Measurements from ENCODE around the gene CTNNA1. TPM values are rescaled to one million over a fixed set of nuclear protein-coding genes. Genes with fewer than 3 reads are reported as not detected.
"Not testable (repeated sequence)": the region's sequence is repeated elsewhere in the genome, so short reads cannot be mapped to it uniquely, and the experiment has no call there.

Gene CTNNA1
- total RNA-seq, 3 donors from 2014 or later, result 27.0 to 40.3 (median 32.2) TPM

- ATAC-seq (peak; percentile 47 to 51), DNase-seq (no peak)
- H3K27me3 Mint-ChIP-seq (ENCODE audit: low read depth), result peaks cover 34% of the 10 kb centered on the region
- peaks cover 23% of the 10 kb centered on the region for H3K4me1 Mint-ChIP-seq (ENCODE audit: low read depth)
- H3K36me3 Mint-ChIP-seq (ENCODE audit: insufficient read depth), result peaks cover 3% of the 10 kb centered on the region
- no peak overlapping the region for H3K4me3 Mint-ChIP-seq
- H3K9me3 Mint-ChIP-seq, result no peaks in the 10 kb centered on the region
Measured at GRCh38 chr5:138790684-138791083, 37.5 kb downstream of the CTNNA1 start.

DNA sequence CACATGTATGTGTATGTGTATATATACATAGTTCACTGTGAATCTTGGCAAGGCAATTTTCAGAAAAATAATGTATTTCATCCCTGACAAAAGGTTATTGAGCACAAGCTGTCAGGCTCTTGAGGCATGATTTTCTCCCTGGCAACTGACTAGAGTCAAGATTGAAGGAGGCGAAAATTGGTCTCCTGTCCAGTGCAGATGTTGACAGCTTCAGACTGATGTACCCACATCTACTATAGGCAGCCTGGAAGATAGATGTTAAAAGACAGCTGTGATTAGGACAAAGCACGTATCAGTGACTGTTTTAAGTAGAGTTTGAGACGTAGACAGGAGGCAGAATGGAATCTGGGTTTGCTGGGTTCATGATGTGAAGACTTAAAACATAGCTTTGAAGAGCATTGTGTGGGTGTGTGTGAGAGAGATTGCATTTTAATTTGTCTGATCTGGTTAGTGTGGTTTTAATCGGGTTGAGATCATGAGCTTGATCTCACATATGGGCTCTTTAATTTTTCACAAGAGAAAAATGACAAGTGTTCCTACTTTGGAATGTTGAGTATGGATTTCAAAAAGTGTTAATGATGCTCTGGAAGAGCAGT is 39.1 kb downstream of the CTNNA1 start:
- DNase-seq (no peak), ATAC-seq (peak; percentile 77 to 85)
- no peak overlapping the region for H3K4me3 Mint-ChIP-seq
- H3K9me3 Mint-ChIP-seq, result no peaks in the 10 kb centered on the region
- peaks cover 38% of the 10 kb centered on the region for H3K27me3 Mint-ChIP-seq (ENCODE audit: low read depth)
- peaks cover 23% of the 10 kb centered on the region for H3K4me1 Mint-ChIP-seq (ENCODE audit: low read depth)
- H3K36me3 Mint-ChIP-seq (ENCODE audit: insufficient read depth), result no peaks in the 10 kb centered on the region

DNA sequence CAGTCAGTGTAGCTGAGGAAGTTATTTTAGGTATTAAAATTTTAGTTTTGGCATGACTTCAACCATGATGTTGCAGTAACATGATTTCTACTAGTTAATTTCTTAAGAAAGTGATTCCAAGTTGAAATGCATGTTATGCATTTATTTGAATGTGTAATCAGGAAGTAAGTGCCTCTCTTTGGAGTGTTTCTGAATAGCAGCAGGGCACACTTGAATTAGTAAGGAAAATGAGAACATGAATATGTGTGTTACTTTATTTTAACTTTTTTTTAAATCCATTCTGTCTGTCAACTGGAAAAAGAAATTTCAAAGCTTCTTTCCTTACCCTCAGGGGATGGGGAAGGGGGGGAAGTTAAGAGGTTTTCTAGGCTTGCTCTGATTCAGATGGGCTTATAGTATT is 40.4 kb downstream of the CTNNA1 start:
- Mint-ChIP-seq H3K27me3 (ENCODE audit: low read depth) (peaks cover 37% of the 10 kb centered on the region), H3K4me1 (ENCODE audit: low read depth) (peaks cover 23% of the 10 kb centered on the region), H3K4me3 (no peak overlapping the region), H3K36me3 (ENCODE audit: insufficient read depth) (no peaks in the 10 kb centered on the region), H3K9me3 (no peaks in the 10 kb centered on the region)
- ATAC-seq, result no peak
- no peak for DNase-seq

GRCh38 chr5:138803285-138803684 is 50.1 kb downstream of the CTNNA1 start:
- Mint-ChIP-seq H3K36me3 (ENCODE audit: insufficient read depth) (peaks cover 10% of the 10 kb centered on the region), H3K27me3 (ENCODE audit: low read depth) (peaks cover 7% of the 10 kb centered on the region), H3K4me3 (no peak overlapping the region), H3K9me3 (peaks cover 14% of the 10 kb centered on the region), H3K4me1 (ENCODE audit: low read depth) (peaks cover 10% of the 10 kb centered on the region)
- DNase-seq (no peak), ATAC-seq (no peak)

GRCh38 chr5:138803935-138804334 is 50.7 kb downstream of the CTNNA1 start:
- H3K4me1 Mint-ChIP-seq (ENCODE audit: low read depth), result peaks cover 10% of the 10 kb centered on the region
- no peak overlapping the region for H3K4me3 Mint-ChIP-seq
- ATAC-seq (no peak), DNase-seq (no peak)
- peaks cover 5% of the 10 kb centered on the region for H3K27me3 Mint-ChIP-seq (ENCODE audit: low read depth)
- peaks cover 14% of the 10 kb centered on the region for H3K9me3 Mint-ChIP-seq
- peaks cover 10% of the 10 kb centered on the region for H3K36me3 Mint-ChIP-seq (ENCODE audit: insufficient read depth)

- DNase-seq (no peak), ATAC-seq (no peak)
- Mint-ChIP-seq H3K4me3 (no peak overlapping the region), H3K4me1 (ENCODE audit: low read depth) (peaks cover 10% of the 10 kb centered on the region), H3K9me3 (peaks cover 8% of the 10 kb centered on the region), H3K36me3 (ENCODE audit: insufficient read depth) (peaks cover 10% of the 10 kb centered on the region), H3K27me3 (ENCODE audit: low read depth) (peaks cover 5% of the 10 kb centered on the region)
Measured at GRCh38 chr5:138805096-138805495, 51.9 kb downstream of the CTNNA1 start.

DNA sequence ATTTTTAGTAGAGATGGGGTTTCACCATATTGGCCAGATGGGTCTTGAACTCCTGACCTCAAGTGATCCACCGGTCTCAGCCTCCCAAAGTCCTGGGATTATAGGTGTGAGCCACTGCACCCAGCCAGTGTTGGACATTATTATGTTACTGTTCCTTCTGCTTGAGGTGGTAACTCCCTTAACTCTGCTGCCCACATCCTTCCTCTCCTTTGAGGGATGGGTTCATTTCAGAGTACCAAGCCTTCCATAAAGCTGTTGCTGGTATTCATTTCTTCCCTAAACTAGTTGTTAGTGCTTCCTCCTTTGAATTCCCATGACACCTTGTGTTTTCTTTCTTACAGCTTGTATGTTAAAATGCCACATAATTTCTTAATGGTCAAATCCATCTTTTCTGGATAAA is 54.0 kb downstream of the CTNNA1 start:
- H3K4me3 Mint-ChIP-seq, result no peak overlapping the region
- ATAC-seq, result no peak
- H3K4me1 Mint-ChIP-seq (ENCODE audit: low read depth), result peaks cover 10% of the 10 kb centered on the region
- H3K27me3 Mint-ChIP-seq (ENCODE audit: low read depth), result no peaks in the 10 kb centered on the region
- H3K36me3 Mint-ChIP-seq (ENCODE audit: insufficient read depth), result peaks cover 5% of the 10 kb centered on the region
- peaks cover 5% of the 10 kb centered on the region for H3K9me3 Mint-ChIP-seq
- DNase-seq, result no peak

DNA sequence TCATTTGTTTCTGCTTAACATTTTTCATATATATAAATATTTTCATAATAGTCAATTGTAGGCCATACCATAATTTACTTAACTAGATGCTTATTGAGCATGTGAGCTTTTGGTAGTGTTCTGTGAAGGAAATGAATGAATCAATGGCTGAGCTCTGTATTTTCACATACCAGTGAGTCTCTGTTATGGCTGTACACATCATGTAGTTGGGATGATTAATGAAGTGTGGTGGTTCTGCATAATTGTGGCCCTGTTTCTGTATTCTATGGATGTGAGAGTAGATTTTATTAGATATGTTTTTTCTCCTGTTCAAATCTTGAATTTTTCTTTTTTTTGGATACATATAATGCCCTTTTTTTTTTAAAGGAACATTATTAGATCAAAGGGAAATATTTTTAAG is 56.2 kb downstream of the CTNNA1 start:
- Mint-ChIP-seq H3K4me3 (no peak overlapping the region), H3K36me3 (ENCODE audit: insufficient read depth) (peaks cover 7% of the 10 kb centered on the region)
- DNase-seq, result no peak

DNA sequence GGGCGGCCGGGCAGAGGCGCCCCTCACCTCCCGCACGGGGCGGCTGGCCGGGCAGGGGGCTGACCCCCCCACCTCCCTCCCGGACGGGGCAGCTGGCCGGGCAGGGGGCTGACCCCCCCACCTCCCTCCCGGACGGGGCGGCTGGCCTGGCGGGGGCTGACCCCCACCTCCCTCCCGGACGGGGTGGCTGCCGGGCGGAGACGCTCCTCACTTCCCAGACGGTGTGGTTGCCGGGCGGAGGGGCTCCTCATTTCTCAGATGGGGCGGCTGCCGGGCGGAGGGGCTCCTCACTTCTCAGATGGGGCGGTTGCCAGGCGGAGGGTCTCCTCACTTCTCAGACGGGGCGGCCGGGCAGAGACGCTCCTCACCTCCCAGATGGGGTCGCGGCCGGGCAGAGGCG is 57.6 kb downstream of the CTNNA1 start:
- H3K36me3 Mint-ChIP-seq (ENCODE audit: insufficient read depth); H3K4me1 Mint-ChIP-seq (ENCODE audit: low read depth); H3K27me3 Mint-ChIP-seq (ENCODE audit: low read depth); H3K9me3 Mint-ChIP-seq; H3K4me3 Mint-ChIP-seq; ATAC-seq; DNase-seq: not testable (repeated sequence)

More for the DNA sequence above, 56.2 kb downstream of the CTNNA1 start:
- no peaks in the 10 kb centered on the region for H3K27me3 Mint-ChIP-seq (ENCODE audit: low read depth)
- ATAC-seq, result no peak
- H3K4me1 Mint-ChIP-seq (ENCODE audit: low read depth), result peaks cover 10% of the 10 kb centered on the region
- peaks cover 5% of the 10 kb centered on the region for H3K9me3 Mint-ChIP-seq

DNA sequence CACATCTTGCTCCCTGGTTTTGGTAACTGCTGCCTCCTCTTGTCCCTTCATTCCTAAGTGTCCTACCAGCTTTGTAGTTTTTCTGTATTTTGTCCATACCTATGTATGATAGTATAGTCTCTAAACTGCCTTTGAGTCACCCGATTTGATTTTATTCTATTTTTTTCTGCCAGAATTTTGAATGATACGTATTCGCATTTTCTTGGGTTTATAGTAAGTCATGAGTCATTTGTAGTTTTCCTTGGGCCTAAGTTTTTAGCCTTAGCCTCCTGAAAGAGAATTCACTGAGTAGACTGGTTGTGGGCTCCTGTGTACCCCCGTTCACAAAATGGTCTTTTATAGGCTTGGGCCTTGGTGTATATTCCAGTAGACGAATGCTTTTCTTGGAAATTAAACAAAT is 62.3 kb downstream of the CTNNA1 start:
- Mint-ChIP-seq H3K27me3 (ENCODE audit: low read depth) (peaks cover 4% of the 10 kb centered on the region), H3K4me1 (ENCODE audit: low read depth) (no peaks in the 10 kb centered on the region), H3K9me3 (no peaks in the 10 kb centered on the region), H3K4me3 (no peak overlapping the region), H3K36me3 (ENCODE audit: insufficient read depth) (peaks cover 5% of the 10 kb centered on the region)
- ATAC-seq (no peak), DNase-seq (no peak)

DNA sequence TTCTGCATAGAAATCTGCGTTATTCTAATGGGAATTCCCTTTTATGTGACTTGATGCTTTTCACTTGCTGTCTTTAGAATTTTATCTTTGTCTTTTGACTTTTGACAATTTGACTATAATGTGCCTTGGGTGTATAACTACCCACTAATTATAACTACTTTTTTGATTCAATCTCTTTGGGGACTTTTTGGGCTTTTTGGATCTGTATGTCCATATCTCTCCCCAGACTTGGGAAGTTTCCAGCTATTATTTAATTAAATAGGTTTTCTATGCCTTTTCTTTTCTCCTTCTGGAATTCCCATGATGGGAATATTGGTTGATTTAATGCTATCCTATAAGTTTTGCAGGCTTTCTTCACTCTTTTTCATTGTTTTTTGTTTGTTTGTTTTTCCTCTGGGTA is 64.0 kb downstream of the CTNNA1 start:
- Mint-ChIP-seq H3K36me3 (ENCODE audit: insufficient read depth) (peaks cover 5% of the 10 kb centered on the region), H3K9me3 (no peaks in the 10 kb centered on the region), H3K4me1 (ENCODE audit: low read depth) (no peaks in the 10 kb centered on the region), H3K4me3 (no peak overlapping the region), H3K27me3 (ENCODE audit: low read depth) (peaks cover 4% of the 10 kb centered on the region)
- ATAC-seq (no peak), DNase-seq (no peak)

- Mint-ChIP-seq H3K9me3 (no peaks in the 10 kb centered on the region), H3K4me3 (no peak overlapping the region), H3K36me3 (ENCODE audit: insufficient read depth) (peaks cover 3% of the 10 kb centered on the region), H3K4me1 (ENCODE audit: low read depth) (no peaks in the 10 kb centered on the region), H3K27me3 (ENCODE audit: low read depth) (peaks cover 6% of the 10 kb centered on the region)
- DNase-seq (no peak), ATAC-seq (no peak)
Measured at GRCh38 chr5:138819081-138819480, 65.9 kb downstream of the CTNNA1 start.

GRCh38 chr5:138820695-138821094 is 67.5 kb downstream of the CTNNA1 start:
- Mint-ChIP-seq H3K27me3 (ENCODE audit: low read depth) (peaks cover 6% of the 10 kb centered on the region), H3K4me3 (no peak overlapping the region), H3K36me3 (ENCODE audit: insufficient read depth) (no peaks in the 10 kb centered on the region), H3K9me3 (no peaks in the 10 kb centered on the region), H3K4me1 (ENCODE audit: low read depth) (no peaks in the 10 kb centered on the region)
- no peak for ATAC-seq
- DNase-seq, result no peak

DNA sequence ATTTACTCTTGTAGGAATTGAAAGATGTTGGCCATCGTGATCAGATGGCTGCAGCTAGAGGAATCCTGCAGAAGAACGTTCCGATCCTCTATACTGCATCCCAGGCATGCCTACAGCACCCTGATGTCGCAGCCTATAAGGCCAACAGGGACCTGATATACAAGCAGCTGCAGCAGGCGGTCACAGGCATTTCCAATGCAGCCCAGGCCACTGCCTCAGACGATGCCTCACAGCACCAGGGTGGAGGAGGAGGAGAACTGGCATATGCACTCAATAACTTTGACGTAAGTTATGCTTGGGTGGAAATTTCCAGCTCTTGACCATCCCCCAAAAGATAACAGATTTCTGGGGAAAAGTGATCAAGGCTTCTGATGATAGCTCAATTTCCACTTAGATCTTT is 71.3 kb downstream of the CTNNA1 start:
- H3K4me3 Mint-ChIP-seq, result no peak overlapping the region
- H3K27me3 Mint-ChIP-seq (ENCODE audit: low read depth), result peaks cover 2% of the 10 kb centered on the region
- peak in 1 of 2 donors; percentile 48 for ATAC-seq
- no peak for DNase-seq
- peaks cover 3% of the 10 kb centered on the region for H3K36me3 Mint-ChIP-seq (ENCODE audit: insufficient read depth)
- no peaks in the 10 kb centered on the region for H3K9me3 Mint-ChIP-seq
- H3K4me1 Mint-ChIP-seq (ENCODE audit: low read depth), result no peaks in the 10 kb centered on the region

DNA sequence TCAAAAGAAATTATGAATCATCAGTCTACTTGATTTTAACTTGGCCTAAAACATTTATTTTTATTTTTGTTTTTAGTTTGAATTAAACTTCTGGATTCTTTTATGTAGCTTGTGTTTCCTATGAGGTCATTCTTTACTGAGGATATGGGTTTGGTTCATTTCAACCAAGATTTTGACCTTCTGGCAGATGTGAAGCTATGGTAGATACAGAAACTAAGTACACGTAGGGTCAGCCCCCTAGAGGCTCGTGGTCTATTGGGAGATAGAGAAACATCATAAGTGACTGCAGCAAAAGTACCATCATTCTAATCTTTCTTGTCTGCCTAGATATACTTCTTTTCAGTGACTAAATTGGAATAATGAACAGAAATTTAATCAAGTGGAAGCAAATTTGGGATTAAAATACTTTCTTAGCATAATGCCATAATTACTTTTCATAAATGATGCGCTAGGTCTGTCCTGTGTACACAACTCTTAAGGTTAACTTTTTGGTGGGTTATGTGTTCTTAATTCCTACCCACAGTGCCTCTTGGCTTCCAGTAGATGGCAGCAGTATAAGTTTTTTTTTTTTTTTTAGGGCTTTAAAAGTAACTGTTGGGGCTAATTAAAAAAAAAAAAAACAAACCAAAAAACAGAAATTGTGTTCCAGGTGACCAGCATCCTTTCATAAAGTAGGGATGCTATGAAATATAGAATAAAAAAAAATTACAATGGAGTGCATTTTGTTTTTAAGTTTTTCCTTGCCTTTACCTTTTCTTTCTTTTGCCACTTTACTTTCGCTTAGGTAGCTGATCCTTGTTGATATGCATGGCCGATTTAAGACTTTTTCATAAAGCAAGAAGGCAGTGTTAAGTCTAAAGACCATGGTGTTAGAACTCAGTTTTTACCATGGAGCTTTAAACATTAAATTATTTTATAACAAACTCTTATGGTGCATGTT is 72.0 kb downstream of the CTNNA1 start:
- no peaks in the 10 kb centered on the region for H3K9me3 Mint-ChIP-seq
- H3K4me3 Mint-ChIP-seq, result no peak overlapping the region
- no peaks in the 10 kb centered on the region for H3K4me1 Mint-ChIP-seq (ENCODE audit: low read depth)
- H3K27me3 Mint-ChIP-seq (ENCODE audit: low read depth), result peaks cover 2% of the 10 kb centered on the region
- DNase-seq (no peak), ATAC-seq (peak in 1 of 2 donors; percentile 58)
- peaks cover 3% of the 10 kb centered on the region for H3K36me3 Mint-ChIP-seq (ENCODE audit: insufficient read depth)

Measured in activated T-cell treated with anti-CD3 and anti-CD28 coated beads, Interleukin-2, amount 50 U/mL, for 4 hours (primary cell).